Activated naive CD4-positive, alpha-beta T cell treated with Interleukin-2 at 50 U/mL for 16 hours (primary cell): ENCODE measurements around the gene ZNF791.
"Not testable (repeated sequence)": the region's sequence is repeated elsewhere in the genome, so short reads cannot be mapped to it uniquely, and the experiment has no call there.

Source experiments
- DNase-seq: peaks from one replicate; pipeline ENCODE4 v3.0.0-alpha.2; 2020

Gene ZNF791

DNA sequence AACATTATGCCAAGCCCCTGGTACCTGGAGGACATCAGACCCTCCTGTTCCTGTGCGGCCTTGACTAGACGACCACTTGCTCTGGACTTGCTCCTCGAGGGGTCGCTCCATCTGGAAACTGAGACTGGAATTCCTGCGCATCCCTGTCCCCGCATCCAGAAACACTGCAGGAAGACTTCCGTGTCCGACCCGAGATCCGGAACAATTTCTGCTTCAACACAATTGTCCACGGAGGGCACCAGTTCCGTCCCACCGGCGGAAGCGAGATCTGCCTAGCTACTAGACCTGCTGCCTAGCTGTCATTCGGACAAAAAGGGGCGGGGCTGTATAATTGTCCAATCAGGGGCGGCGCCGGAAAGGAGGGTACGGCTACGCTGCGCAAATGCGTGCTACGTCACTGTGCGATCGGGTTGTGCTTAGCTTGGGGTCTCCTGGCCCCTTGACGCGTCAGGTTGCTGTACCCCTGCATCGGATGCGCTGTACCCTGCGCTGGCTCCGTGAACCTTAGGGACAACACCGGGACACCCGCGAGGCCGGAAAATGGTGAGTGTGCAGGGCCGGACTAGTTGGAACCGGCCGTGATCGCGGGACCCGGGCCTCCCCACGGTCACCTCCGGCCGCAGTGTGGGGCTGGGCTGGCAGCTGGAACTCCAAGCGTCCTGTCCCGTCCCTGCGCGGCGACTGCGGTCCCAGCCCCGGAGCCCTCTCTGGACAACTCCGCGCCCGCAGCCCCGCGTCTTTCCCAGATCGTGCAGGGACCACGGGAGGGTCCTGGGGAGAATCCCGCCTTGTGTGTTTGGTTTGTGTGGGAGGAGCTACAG is at the start of gene ZNF791, which contains the start of gene ZNF490:
TSS of gene ZNF791 (plus strand) at position 381 of the 821 bp plus-strand sequence. CDS start at position 541, 160 bp downstream.
TSS of gene ZNF490 (minus strand) at position 274 of the 821 bp plus-strand sequence. CDS start at position 141, 133 bp downstream.
- DNase-seq: peak; percentile 98

GRCh38 chr19:12564016-12564664 is 46.6 kb upstream of the ZNF791 start:
- peak; percentile 93 for DNase-seq

DNA sequence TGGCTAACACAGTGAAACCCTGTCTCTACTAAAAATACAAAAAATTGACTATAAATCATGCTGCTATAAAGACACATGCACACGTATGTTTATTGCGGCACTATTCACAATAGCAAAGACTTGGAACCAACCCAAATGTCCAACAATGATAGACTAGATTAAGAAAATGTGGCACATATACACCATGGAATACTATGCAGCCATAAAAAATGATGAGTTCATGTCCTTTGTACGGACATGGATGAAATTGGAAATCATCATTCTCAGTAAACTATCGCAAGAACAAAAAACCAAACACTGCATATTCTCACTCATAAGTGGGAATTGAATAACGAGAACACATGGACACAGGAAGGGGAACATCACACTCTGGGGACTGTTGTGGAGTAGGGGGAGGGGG is 44.3 kb upstream of the ZNF791 start:
- not testable (repeated sequence) for DNase-seq

DNA sequence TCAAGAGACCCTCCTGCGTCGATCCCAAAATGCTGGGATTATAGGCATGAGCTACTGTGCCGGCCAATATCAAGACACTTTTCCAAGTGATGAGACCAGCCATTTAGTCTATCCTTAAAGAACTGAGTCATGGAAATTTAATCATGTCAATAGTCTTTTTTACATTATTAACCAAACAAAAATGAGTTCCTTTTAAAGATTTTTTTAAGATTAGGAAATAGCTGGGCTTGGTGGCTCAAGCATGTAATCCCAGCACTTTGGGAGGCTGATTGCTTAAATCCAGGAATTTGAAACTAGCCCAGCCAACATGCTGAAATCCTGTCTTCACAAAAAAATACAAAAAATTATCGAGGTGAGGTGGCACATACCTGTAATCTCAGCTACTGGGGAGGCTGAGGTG is 42.8 kb upstream of the ZNF791 start:
- DNase-seq: no peak

GRCh38 chr19:12574036-12574435 is 36.7 kb upstream of the ZNF791 start:
- DNase-seq: no peak

- DNase-seq: no peak
Observed at GRCh38 chr19:12578641-12579040, 32.1 kb upstream of the ZNF791 start.

- DNase-seq: no peak
Observed at GRCh38 chr19:12580180-12580694, 30.5 kb upstream of the ZNF791 start.

GRCh38 chr19:12581100-12581499 is 29.6 kb upstream of the ZNF791 start:
- no peak for DNase-seq

DNA sequence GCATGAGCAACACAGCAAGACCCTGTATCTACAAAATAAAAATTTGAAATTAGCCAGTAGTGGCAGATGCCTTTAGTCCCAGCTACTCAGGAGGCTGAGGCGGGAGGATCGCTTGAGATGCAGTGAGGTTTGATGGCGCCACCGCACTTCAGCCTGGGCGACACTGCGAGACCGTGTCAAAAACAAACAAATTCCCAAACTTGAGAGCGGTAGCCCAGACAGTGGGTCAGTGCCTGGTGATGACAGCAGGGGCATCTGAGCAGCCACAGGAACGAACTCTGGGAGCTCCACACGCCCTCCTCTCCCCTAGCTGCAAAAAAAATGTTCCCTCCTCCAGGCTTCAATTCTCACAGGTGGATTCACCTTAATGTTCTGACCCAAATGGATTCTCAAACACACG is 14.2 kb upstream of the ZNF791 start:
- no peak for DNase-seq

- DNase-seq: no peak
Observed at GRCh38 chr19:12596927-12597548, 13.7 kb upstream of the ZNF791 start.

- DNase-seq: no peak
Observed at GRCh38 chr19:12597594-12597993, 13.1 kb upstream of the ZNF791 start.

- peak; percentile 62 for DNase-seq
Observed at GRCh38 chr19:12603714-12604113, 7.0 kb upstream of the ZNF791 start.

DNA sequence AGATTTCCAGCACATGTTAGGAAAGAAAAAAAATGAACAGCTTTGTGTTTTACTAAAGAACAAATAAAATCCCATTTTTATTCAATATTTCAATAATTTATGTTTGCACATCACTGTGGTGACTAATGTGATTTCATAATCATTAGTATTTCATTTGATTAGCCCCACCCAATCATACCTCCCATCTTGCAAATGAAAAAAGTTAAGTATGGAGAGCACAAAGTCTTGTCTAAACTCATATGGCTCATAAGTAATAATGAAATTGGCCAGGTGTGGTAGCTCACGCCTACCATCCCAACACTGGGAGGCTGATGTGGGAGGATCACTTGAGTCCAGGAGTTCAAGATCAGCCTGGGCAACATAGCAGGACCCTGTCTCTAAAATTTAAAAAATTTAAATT is 3.9 kb upstream of the ZNF791 start:
- DNase-seq: no peak

DNA sequence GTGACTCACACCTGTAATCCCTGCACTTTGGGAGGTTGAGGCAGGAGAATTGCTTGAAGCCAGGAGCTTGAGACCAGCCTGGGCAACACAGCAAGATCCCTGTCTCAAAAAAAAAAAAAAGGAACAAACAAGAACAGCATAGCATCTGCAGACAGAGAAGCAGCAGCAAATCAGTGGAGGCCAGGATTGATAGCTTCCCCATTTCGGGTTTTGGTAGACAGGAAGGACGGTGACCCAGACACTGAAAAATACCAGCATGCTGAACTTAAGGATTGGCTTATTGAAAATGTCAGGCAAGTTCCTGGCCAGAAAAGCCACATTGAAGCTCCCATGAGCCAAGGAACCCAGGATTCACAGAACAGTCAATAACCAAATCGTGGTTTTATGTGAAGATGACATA is 3.1 kb upstream of the ZNF791 start:
- no peak for DNase-seq

GRCh38 chr19:12611361-12611699 is 610 bp downstream of the ZNF791 start:
- no peak for DNase-seq

DNA sequence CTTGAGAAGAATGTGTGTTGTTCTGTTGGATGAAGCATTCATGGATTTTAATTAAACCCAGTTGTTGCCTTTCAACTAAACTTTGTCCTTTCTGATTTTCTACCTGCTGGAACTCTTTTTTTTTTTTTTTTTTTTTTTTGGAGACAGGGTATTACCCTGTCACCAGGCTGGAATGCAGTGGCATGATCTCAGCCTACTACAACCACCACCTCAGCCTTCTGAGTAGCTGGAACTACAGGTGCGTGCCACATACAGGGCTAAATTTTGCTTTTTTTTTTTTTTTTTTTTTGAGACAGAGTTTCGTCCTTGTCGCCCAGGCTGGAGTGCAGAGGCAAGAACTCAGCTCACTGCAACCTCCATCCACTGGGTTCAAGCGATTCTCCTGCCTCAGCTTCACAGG is 6.9 kb downstream of the ZNF791 start:
- DNase-seq: no peak

DNA sequence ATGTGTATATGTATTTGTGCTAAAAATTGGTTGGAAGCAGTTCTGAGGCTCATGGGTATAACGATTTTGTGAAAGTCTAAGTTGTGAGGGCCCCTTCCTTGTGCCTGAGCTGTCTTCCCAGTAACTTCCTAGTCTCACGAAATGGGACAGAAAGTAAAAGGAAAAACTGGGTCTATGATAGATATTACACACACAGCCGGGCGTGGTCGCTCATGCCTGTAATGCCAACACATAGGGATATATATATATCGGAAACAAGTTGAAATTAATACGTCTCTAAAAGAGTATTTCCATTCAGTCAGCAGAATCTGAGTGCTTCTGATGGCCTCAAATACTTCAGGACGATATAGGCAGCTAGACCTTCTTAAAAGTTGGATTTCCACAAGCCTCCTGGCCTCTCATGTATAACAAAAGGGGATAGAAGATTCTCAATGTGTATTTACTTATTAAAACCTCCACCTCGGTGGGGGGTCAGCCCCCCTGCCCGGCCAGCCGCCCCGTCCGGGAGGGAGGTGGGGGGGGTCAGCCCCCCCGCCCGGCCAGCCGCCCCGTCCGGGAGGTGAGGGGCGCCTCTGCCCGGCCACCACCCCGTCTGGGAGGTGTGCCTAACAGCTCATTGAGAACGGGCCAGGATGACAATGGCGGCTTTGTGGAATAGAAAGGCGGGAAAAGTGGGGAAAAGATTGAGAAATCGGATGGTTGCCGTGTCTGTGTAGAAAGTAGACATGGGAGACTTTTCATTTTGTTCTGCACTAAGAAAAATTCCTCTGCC is 10.7 kb downstream of the ZNF791 start:
- not testable (repeated sequence) for DNase-seq

DNA sequence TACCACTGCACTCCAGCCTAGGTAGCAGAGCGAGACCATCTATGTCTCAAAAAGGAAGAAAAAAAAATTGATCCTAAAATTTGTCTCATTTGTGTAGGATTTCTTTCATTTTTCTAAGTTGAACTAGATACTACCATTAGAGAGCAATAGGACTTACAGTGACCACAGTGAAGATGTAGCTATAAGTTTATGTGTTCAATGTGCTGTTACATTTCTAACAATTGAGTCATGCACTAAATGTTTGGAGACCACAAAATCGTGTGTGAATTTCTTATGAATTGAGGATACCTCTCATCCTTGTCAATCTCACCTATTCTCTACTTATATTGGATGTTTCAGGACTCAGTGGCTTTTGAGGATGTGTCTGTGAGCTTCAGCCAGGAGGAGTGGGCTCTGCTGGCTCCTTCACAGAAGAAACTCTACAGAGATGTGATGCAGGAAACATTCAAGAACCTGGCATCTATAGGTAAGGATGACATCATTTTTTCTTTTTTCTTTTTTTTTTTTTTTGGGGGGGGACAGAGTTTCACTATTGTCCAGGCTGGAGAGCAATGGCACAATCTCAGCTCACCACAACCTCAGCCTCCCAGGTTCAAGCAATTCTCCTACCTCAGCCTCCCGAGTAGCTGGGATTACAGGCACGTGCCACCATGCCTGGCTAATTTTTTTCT is 12.8 kb downstream of the ZNF791 start:
- DNase-seq: no peak

DNA sequence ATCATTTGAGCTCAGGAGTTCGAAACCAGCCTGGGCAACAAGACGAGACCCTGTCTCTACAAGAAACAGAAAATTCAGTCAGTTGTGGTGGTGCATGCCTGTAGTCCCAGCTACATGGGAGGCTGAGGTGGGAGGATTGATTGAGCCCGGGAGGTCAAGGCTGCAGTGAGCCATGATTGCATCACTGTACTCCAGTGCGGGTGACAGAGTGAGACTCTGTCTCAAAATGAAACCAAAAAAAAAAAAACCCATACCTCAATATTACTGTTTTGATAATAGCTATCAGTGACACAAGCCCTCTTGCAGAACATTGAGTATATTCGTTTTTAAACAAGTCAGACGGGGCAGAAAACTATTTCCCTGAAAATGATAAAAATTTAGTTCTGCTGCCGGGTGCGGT is 16.2 kb downstream of the ZNF791 start:
- DNase-seq: no peak

GRCh38 chr19:12628040-12629022 is 17.6 kb downstream of the ZNF791 start:
- DNase-seq: no peak

DNA sequence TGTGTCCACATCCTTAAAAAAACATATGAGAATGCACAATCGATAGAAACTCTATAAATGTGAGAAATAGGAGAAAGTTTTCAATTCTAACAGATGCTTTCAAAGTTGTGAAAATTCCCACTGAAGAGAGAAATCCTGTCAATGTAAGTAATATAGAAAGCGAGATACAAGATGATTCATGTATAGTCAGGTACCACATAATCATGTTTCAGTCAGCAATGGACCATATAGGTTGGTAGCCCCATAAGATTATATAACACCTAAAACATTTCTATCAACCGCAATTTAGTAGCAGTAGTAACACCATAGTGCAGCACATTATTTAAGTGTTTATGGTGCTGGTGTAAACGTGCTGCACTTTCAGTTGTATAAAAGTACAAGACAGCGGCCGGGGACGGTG is 18.5 kb downstream of the ZNF791 start:
- no peak for DNase-seq
